Fibroblast of upper back skin (primary cell): ENCODE data around the gene ARID5B.

Source experiments
- DNase-seq: peaks from one replicate; pipeline ENCODE4 v3.0.0-alpha.2; 2013

ARID5B gene

DNA sequence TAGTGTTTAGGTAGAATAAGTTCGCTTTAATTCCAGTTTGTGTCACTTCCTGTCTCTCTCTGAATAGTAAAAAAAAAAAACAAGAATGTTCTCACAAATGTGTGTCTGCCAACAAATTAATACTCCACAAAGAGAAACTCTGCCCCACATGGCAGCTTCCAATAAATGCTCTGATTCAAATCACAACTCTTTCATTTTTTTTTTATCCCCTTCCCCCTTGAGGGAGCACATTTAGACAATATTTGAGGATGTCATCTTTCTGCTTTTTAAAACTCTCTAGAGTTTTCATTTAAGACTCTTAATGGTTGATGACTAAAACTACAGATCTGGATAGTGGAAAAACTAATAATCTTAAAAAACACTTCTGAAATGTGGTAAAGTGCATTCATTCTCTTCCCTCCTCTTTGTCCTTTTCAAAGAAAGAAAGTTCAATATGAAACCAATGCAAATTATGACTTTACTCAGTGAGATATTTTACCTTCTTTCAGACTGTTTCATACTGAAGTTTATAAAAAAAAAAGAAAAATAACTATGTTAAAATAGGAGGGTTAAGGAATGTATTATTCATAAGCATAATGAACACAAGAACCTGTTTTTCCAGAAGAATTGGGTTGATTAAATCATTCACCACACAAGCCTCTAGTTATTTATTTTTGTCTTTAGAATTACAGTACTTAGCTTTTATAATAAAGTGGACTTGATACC, 42.3 kb downstream of the ARID5B start:
- DNase-seq: peak; percentile 67

DNA sequence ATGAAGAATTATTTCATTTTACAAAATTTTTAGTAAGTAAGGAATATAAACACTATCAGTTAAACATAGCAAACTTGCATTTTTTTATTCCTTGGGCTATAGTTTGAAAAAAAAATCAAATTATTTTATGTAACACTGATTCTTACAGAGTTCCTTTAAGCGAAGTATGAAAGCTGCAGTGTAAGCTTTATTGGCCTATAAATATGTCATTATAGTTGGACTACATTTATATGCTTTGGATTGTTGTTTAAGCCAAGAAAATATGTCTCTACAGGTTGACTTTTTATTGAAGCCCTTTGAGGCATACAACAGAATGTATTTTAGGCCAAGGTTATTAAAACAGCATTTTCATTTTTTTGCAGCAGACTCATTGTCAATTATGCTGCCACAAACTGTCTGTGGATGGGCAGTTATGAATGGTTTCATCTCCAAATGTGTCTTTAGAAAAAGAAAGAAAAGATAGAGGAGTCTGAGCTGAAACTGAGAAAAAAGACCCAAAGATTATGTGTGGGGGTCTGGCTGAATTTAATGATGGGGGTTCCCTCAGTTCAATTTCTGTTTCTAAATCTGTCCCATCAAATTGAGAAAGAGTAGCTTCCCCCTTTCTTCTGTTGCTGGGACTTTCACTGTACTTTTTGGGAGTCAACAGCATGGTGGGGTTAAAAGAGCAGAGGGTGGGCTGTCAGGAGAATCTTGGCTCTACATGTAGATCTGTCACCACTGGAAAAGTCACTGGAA, 43.1 kb downstream of the ARID5B start:
- no peak for DNase-seq

DNA sequence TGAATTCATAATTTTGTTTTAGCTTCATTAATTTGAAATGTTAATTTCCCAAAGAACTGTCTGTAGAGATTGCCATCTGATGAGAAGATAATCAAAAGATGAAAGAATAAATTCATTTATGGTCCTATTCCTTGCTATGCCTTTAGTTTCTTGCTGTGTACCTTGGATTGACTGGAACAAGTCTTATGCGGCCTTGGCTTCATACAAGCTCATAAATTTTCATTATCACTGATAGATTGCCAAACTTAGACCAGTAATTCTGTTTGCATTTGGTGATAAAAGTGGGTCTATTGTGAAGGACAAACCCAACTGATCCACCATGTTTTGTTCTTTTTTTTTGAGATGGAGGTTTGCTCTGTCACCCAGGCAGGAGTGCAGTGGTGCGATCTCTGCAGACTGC, 48.2 kb downstream of the ARID5B start:
- no peak for DNase-seq

DNA sequence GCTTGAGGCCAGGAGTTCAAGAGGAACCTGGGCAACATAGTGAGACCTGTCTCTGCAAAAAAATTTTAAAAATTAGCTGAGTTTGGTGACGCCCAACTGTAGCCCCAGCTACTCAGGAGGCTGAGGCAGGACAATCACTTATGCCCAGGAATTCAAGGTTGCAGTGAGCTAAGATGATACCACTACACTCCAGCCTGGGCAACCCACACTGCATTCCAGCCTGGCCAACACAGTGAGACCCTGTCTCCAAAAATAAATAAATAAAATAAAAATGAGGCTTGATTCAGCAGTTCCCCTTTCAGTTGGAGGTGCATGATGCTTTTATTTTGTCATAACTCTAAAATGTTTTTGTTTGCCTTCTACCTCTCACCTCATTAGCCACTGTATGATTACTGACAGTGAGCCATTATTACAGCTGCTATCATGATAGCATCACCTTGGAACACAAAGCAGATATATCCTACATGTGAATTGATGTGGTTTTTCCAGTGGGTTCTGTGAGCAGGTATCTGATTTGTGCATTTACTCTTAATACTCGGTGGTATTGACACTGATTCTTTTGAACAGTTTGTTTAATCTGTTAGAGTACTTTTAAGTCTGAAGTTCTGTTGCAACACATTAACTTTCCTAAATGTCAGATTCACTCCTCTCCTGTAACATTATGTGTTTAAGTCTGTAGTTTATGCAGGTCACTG, 49.1 kb downstream of the ARID5B start:
- no peak for DNase-seq

DNA sequence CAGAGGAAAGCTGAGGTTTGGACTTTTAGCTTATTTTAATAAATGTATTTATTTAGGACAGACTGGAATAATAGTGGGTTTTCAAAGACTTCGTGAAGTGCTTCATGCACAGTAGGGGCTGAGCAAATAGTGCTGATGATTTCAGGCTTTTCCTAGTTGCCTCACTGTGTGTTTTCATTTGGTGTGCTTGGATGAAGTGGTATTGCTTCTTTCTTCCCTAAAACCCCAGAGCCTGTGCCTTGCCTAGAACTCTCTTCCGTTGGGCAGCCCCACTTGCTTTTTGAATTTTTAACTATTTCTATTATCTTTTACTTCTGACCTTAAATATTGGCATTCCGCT, 49.6 kb downstream of the ARID5B start:
- no peak for DNase-seq

DNA sequence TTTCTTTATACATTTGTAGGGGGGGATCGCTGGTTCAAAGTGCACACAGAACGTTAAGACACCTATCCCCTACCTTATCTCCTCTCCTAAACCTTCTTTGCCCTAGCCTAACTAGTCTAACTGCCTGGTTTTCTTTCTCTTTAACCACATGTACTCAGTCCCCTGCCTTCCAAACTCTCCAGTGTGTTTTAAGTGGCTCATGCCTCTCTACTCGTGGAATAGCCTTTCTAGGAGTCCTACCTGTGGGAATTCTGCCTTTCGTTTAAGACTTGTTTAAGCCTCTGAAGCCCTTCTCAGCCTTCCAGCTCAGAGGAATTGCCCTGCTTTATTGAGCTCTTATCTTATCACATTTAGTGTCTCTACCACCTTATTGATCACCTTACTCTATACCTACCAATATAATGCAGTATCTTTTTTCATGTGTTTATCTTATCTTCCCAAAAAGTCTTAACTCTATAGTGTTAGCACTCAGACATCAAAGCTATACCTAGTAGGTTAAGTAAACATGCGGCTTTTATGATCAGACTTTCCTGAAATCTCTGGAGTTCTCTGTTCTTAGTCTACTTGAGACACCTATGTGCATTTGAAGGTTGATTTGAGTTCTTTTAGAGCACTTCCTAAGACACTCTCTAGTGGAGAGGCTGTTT, 50.7 kb downstream of the ARID5B start:
- DNase-seq: no peak

DNA sequence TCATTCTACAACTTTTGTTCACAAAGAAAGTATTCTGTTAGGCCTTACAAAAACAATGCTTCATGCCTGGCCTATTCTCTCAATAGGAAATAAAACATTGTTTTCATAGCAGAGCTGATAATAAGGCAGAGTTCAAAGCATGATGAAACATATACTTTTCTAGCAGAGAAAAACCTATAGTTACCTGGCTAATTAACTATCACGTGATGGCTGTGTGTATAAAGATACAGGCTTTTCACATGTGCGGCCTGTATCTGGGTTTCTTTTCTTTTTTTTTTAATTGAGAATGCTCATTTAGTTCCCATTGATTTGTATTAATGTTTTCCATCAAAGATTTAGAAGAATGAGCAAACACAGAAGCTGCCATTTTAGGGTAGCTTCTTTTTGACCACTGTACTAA, 51.7 kb downstream of the ARID5B start:
- DNase-seq: no peak

DNA sequence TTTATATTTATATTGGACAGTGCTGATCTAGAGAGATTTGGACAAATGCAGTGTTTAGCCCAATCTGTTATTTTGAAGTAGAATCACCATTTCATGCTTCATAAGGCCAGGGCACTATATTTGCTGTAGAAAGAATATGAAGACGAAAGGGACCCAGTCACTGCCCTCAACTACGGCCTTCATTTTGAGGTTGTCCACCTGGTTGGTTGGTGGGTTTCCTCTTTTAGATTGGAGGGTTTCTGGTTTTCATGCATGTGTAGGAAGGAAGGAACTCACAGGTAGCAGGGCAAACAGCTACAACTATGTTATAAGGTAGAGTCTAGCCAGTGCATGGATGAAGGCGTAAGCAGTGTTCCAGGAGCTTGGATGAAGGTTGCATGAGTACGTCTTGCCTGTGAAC, 56.3 kb downstream of the ARID5B start:
- DNase-seq: no peak

DNA sequence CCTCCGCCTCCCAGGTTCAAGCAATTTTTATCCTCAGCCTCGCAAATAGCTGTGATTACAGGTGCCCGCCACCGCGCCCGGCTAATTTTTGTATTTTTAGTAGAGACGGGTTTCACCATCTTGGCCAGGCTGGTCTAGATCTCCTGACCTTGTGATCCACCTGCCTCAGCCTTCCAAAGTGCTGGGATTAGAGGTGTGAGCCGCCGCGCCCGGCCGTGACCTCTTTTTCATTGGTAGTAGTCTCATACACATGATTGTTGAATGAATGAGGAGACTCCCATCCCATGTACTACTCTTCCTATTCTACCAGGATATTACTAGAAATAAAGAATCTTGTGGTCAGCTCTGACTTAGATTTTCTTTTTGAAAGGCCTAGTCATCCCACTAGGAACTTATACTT, 56.8 kb downstream of the ARID5B start:
- no peak for DNase-seq

DNA sequence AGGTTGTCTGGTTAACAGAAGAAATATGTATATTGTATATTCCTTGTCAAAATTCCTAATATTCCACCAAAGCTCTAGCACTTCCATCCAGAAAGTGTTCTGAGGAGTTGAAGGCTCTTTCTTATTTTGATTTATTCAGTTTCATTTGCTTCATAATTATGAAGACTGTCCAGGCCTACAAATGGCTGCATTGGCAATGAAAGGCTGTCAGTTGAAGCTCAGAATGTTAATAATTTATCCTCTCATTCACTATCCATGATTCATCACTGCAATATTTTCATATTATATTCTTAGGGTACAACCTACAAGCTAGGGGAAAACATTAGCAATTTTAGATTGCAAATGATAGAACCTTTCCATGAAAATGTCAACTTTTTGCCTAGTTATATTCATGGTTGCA, 57.3 kb downstream of the ARID5B start:
- peak; percentile 26 for DNase-seq

DNA sequence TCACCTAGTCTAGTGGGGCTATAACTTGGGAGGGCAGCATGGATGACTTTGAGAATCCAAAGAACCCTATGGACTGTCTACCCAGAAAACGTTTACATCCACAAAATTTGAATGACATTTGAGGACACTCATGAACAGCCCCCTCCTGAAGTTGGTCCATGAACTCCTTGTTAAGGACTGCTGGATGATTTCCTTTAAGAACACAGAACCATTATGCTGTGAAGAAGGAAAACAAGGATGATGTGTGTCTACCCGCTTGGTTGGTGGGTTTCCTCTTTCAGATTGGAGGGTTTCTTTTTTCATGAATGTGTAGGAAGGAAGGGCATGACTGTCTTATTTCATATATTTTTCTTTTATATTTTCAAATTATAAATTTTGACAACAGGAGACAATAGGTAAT, 58.3 kb downstream of the ARID5B start:
- DNase-seq: no peak

DNA sequence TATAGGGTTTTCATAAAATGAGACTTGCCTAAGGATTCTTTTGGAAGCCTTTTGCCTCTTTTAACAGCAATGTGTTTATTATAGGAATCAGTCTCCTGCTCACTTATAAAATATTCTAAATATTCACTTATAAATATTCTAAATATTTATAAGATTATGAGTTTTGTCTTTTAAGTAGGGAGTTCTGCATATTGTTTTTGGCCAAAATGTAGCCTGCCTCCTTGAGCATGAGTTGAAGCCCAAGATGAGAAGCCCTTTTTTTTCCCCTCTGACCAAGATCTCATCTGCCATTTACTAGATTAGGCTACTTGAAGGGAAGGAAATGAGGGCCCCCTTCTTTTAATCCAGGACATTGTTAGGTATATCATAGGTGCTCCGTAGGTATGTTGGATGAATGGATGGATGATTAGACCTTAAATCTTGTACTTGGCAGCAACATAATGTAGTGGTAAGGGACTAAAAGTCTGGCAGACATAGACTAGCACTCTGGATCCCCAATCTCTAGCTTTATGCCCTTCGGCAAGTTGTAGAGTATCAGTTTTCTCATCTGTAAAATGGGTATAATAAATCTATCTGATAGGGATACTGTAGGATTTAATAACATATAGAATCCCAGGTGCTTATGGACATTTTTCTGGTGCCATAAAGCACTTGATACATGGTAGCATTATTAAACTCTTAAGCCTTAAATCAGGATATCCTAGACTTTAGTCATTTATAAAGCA, 59.1 kb downstream of the ARID5B start:
- peak; percentile 35 for DNase-seq

DNA sequence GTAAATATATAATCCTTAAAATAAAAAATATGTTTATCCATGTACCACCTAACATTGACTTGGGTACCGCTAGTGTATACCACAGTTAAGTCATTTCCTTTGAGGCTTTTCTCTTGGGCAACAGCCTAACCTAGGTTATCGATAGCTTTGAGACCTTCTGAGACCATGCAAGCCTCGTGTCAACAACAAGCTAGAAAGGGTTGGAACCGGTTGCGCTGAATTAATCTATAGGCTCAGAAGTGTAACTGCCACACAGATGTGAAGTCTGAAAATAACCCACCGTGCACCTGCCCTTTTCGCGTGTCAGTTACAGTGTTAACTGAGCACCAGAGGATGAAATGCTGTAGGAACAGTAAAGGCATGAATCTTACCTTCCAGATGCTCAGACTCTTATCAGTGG, 59.8 kb downstream of the ARID5B start:
- DNase-seq: no peak

DNA sequence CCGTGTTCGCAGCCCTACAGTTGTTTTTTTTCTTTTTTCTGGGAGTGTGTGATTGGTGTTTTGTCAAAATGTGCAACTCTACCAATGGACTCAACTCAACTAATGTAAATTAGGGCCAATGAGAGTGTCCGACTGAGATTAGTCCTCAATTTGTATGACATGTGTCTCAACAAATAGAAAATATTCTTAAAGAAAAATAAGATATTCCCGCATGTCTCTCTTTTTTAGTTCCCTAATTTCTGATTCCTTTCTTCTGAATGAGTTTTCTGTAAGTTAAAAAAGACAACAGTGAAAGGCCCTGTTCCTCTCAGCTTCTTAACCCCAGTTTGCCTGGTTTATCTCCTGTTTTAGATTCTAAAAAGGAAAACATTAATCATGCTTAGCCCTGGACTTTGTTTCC, 61.5 kb downstream of the ARID5B start:
- no peak for DNase-seq

DNA sequence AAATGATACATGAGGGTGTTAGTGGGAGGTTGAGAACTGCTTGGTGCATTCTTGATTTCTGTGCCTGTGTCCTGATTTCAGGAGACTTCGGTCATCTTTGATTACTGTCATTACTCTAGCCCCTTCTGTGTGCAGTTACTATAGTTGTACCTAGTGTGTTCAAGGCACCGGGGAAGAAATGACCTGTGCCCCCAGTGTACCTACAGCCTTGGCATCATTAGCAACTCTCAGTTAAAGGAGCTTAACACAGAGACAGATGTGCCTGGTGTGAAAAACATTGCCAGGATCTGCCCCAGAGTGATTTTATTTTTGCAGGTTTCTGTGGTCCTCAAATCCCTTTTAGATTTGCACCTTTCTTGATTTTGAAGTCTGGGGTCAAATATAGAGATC, 62.2 kb downstream of the ARID5B start:
- DNase-seq: no peak

DNA sequence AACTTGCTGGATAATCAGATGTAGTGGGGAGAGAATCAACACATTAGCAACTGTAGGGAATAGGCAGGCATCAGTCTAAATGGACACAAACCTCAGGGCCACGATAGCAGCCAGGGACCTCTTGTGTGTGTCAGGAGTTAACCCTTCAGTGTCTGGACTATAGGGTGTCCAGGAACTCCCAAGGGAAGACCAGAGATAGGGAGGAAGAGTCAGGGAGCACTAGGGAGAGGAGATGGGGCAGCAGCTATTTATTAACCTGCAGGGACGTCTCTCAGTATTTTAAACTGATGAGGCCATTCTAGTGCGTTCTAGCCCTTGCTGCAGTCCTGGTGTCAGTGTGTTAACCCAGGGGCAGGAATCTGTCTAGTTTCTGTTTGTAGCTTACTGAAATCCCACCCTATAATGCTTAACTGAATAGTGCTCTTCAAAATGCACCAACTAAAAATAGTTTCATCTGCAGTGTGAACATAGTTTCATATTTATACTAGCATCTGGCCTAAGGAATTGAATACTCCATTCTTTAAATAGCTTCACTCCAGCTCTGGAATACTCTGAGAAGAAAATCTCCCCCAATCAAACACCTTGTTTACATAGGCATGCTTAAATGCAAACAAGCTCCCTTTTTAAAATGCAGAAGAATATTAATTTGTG, 62.7 kb downstream of the ARID5B start:
- no peak for DNase-seq

DNA sequence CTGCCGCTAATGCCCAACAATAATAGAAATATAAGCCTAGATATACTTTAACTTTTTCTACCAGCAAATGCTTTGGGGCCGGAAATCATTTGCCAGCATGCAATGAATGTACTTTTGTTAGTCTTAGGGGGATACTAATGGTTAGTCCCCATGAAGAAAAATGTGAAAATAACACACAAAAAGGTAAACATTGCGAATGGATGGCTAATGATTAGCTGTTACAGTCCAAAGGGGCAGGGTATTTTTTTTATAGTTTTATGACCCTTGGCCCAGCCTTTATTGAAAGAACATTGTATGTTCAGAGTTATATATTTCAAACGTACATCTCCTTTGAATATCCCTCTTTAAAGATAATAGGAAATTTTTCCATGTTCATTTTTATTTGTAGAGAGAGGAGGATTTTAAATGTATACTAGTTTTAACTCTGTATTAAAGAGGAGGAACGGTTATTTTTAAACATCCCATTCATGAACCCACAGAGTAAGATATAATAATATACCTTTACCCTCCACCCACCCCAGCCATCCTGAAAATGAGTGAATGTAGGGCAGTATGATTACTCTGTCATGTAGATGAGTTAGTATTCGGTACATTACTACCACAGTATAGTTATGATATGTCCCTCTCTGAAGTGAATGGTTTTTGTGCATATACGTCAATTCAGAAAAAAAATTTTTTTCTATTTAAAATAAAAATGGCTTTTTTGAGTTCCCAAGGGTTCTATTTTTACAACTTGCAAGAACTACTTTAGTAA, 63.6 kb downstream of the ARID5B start:
- DNase-seq: no peak

DNA sequence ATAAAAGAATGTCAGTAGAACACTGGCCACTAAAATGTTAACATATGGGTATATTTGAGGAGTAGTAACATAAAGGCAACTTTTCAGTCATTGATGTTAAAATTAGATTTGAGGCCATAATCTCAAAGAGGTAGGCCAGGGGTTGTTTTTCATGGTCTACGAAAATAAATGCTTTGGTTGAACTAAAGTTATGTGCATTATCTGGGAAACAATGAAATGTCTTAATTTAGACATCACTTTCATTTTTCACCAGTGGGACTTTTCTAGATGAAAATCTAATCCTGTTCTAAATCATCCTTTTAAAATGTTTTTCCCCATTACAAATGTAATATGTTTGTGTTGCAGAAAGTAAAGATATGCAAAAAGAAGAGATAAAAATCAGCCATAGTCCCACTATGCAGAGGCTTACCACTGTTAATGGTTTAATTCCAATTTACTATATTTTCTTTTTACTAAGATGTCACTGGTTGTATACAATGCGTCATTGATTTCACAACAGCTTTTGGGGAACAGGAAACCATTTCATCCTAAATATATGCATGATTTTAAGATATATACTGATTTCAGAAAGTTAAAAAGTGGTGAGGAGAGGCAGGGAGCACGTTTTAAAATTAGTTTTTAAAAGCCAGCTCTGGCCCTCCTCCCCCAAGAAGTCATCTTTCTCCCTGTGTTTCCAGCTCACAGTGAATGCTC, 64.3 kb downstream of the ARID5B start:
- no peak for DNase-seq

DNA sequence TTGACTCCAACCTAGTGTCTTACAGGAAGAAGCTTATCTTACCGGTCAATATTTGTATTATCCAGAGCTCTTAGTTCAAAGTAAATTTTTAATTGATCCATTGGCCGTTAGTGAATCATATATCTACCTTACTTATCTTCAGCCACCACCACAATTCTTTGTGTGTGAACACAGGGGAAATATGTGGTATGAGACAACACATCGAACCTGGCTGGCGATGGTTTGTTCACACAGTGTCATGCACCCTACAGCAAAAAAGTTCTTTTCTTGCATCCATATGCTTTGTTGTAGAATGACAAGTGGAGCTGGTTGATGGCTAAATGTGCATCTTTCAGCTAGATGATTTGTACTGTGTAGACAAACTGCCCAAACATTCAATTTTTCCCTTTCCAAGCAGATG, 65.8 kb downstream of the ARID5B start:
- no peak for DNase-seq

DNA sequence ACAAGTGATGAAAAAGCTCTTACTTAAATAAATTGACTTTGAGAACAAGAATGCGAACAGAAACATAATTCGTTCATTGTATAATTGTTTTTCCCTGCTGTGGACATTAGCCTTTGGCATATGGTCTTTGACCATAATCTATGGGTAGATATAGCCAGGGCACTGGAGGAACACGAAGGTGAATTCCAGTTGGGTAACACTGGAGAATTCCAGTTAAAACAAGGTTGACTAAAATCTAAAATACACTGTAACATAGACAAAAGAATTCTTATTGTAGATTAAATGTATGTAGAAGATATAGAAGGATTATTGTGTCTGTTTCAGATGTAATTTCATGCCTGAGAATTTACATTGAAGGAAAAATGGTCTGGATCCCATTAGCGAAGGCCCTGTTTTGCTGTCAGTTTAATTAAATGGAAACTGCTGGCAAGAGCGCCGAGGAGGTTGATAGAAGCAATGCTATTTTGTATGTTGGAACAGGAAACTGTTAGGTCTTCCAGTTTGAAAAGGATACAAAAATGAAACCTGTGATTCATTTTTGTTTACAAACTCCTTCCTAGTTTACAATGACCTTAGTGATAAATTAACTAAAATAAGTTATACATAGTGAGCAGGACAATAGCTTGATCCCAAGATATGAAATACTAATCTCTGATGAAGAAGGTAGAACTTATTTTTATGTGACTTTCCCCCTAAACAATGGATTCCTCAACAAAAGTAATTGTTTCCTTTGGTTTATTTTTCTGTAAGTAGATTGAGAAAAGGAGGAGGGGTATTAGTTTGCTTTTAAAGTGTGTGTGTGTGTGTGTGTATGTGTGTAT, 68.9 kb downstream of the ARID5B start:
- DNase-seq: peak; percentile 52
